ENCODE data around the gene RNF123. TPM values are rescaled to one million over a fixed set of nuclear protein-coding genes. Genes with fewer than 3 reads are reported as not detected.

Gene RNF123
- total and polyA plus RNA-seq, 2 experiments from 2014 or later = 21.6 to 22.8 TPM

DNA sequence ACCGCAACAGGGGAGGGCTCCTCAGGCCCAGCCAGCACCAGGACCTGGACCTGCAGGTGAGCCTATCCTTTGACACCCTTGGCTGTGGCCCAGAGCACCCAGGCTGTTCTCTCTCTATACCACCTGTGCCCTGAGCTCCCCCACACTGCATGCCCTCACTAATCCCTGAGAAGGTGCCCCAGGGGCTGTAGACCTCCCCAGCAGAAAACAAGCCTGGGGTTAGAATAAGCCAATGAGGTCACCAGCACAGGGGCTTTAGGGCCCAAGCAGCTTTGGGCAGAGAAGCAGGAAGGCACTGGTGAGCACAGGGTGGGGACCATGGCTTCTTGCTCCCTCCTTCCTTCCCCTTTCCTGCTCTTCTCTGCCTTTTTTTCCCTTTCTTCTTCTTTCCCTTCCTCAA lies 25.5 kb upstream of the RNF123 start:
- H3K9me3 ChIP-seq (ENCODE audit: low read depth) = no peaks in the 10 kb centered on the region
- no peaks in the 10 kb centered on the region for H3K27me3 ChIP-seq (replicated peaks; ENCODE audit: insufficient read depth)
- no peak overlapping the region for H3K9ac ChIP-seq
- H2AFZ ChIP-seq = no peak overlapping the region
- TF ChIP-seq EZH2phosphoT487 (IDR thresholded peaks at IDR 0.05; ENCODE audit: insufficient read depth, low read depth) (no peak), EZH2 (IDR thresholded peaks at IDR 0.05; ENCODE audit: insufficient read depth, poor library complexity, severe bottlenecking) (no peak)
- H3K4me1 ChIP-seq (ENCODE audit: insufficient read depth) = no peaks in the 10 kb centered on the region
- no peaks in the 10 kb centered on the region for H3K36me3 ChIP-seq (ENCODE audit: low read depth)
- no peaks in the 10 kb centered on the region for H3K79me2 ChIP-seq (ENCODE audit: insufficient read depth)
- no peaks in the 10 kb centered on the region for H4K20me1 ChIP-seq (ENCODE audit: insufficient read depth)
- 100% methylated on average over 1 of the region's 1 CpG for WGBS, 2 experiments (ENCODE audit: low coverage in 1 of 2, low lambda C conversion rate in 2 of 2, missing lambda C conversion rate in 2 of 2)
- in situ Hi-C loops (cut with MboI) = no loop called here
- no peaks in the 10 kb centered on the region for H3K9me2 ChIP-seq (ENCODE audit: insufficient read depth)
- no peak overlapping the region for H3K27ac ChIP-seq
- DNase-seq = no peak
- H3K4me3 ChIP-seq = no peak overlapping the region
- no peaks in the 10 kb centered on the region for H3F3A ChIP-seq (ENCODE audit: insufficient read depth)
- no peak overlapping the region for H3K4me2 ChIP-seq (ENCODE audit: unreplicated experiment)

DNA sequence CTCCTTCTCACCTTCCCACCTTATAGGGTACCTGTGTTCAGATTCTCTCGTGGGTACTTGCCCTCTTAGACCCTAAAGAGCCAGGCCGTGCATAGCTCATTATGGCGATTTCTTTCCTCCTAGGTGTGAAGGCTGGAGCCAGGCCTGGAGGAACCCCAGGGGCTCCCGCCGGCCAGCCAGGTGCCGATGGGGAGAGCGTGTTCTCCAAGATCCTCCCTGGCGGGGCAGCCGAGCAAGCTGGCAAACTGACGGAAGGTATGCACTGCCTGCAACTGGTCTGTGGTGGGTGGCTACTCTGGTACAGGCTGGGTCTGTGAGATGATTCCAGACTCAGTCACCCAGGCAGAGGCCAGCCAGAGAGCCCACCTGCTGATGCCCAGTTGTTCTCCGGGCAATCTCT lies 25.1 kb upstream of the RNF123 start:
- Histone ChIP-seq H3K36me3 (ENCODE audit: low read depth) (no peaks in the 10 kb centered on the region), H4K20me1 (ENCODE audit: insufficient read depth) (no peaks in the 10 kb centered on the region), H3K4me2 (ENCODE audit: unreplicated experiment) (no peak overlapping the region), H3K4me3 (no peak overlapping the region), H3K27me3 (replicated peaks; ENCODE audit: insufficient read depth) (no peaks in the 10 kb centered on the region), H3K9me2 (ENCODE audit: insufficient read depth) (no peaks in the 10 kb centered on the region), H3F3A (ENCODE audit: insufficient read depth) (no peaks in the 10 kb centered on the region), H3K9me3 (ENCODE audit: low read depth) (no peaks in the 10 kb centered on the region), H3K27ac (no peak overlapping the region), H3K4me1 (ENCODE audit: insufficient read depth) (no peaks in the 10 kb centered on the region), H3K9ac (no peak overlapping the region), H3K79me2 (ENCODE audit: insufficient read depth) (no peaks in the 10 kb centered on the region), H2AFZ (no peak overlapping the region)
- in situ Hi-C loops (cut with MboI) = no loop called here
- no peak for DNase-seq
- no peak for TF ChIP-seq EZH2phosphoT487 (IDR thresholded peaks at IDR 0.05; ENCODE audit: insufficient read depth, low read depth)
- no peak for TF ChIP-seq EZH2 (IDR thresholded peaks at IDR 0.05; ENCODE audit: insufficient read depth, poor library complexity, severe bottlenecking)
- WGBS, 2 experiments (ENCODE audit: low coverage in 1 of 2, low lambda C conversion rate in 2 of 2, missing lambda C conversion rate in 2 of 2) = 70 to 72% methylated on average over 11 of the region's 11 CpGs

DNA sequence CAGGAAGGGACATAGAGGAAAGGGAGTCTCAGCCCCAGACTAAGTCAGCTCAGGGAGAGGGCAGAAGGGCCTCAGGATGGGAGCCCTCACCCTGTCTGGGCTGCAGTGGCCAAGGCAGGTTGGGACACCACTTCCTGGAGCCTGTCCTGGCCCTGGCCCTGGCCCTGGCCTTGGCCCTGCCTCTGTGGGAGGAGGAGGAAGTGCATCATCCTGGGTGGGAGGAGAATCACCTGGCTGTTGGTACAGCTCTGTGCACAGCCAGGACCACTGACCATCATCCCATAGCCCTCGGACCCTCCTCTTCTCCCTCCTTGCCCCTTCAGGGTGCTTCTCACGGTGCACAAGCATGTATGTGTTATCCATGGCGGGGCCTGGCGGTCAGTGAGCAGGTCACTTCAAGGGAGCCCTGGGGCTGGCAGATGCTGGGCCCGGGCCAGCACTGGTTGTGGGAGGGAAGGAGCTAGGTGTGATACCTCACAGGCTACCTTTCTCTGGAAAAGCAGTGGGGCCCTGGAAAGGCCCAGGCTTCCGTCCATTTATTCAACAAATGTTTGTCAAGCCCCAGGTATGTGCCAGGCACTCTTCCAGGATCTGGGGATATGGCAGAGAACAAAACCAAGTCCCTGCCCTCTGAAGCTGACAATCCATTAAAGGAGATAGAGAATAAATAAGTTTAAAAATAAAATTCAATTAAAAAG lies 23.4 kb upstream of the RNF123 start:
- H3K27me3 ChIP-seq (replicated peaks; ENCODE audit: insufficient read depth) = no peaks in the 10 kb centered on the region
- H3F3A ChIP-seq (ENCODE audit: insufficient read depth) = no peaks in the 10 kb centered on the region
- H3K4me2 ChIP-seq (ENCODE audit: unreplicated experiment) = no peak overlapping the region
- H3K4me3 ChIP-seq = no peak overlapping the region
- WGBS, 2 experiments (ENCODE audit: low coverage in 1 of 2, low lambda C conversion rate in 2 of 2, missing lambda C conversion rate in 2 of 2) = 75 to 78% methylated on average over 6 of the region's 6 CpGs
- no peaks in the 10 kb centered on the region for H4K20me1 ChIP-seq (ENCODE audit: insufficient read depth)
- no peaks in the 10 kb centered on the region for H3K4me1 ChIP-seq (ENCODE audit: insufficient read depth)
- H3K9me3 ChIP-seq (ENCODE audit: low read depth) = no peaks in the 10 kb centered on the region
- no peak for DNase-seq
- no peak overlapping the region for H3K27ac ChIP-seq
- no peak overlapping the region for H3K9ac ChIP-seq
- H3K36me3 ChIP-seq (ENCODE audit: low read depth) = no peaks in the 10 kb centered on the region
- no peaks in the 10 kb centered on the region for H3K9me2 ChIP-seq (ENCODE audit: insufficient read depth)
- no peak overlapping the region for H2AFZ ChIP-seq
- H3K79me2 ChIP-seq (ENCODE audit: insufficient read depth) = no peaks in the 10 kb centered on the region
- TF ChIP-seq EZH2 (IDR thresholded peaks at IDR 0.05; ENCODE audit: insufficient read depth, poor library complexity, severe bottlenecking) (no peak), EZH2phosphoT487 (IDR thresholded peaks at IDR 0.05; ENCODE audit: insufficient read depth, low read depth) (no peak)
- in situ Hi-C loops (cut with MboI) = no loop called here

DNA sequence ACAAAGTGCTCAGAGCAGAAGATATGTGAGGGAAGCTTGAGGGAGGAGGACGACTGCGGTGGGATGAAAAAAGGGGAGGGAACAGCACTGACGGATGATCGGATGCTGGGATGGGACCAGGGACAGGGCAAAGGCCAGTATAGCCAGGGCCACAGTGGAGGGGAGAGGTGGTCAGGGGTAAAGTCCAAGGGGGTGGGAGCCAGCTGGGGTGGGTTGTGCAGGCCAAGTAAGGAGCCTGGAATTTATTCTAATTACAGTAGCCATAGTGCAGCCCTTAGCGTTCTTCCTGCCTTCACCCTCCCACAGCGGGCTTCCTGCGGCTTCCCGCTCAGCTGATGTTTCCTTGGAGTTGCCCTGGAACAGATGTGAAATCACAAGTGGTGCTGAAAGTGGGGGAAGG lies 22.8 kb upstream of the RNF123 start:
- DNase-seq = no peak
- no peak for TF ChIP-seq EZH2phosphoT487 (IDR thresholded peaks at IDR 0.05; ENCODE audit: insufficient read depth, low read depth)
- TF ChIP-seq EZH2 (IDR thresholded peaks at IDR 0.05; ENCODE audit: insufficient read depth, poor library complexity, severe bottlenecking) = no peak
- H3K9me2 ChIP-seq (ENCODE audit: insufficient read depth) = no peaks in the 10 kb centered on the region
- no peaks in the 10 kb centered on the region for H3K9me3 ChIP-seq (ENCODE audit: low read depth)
- H3K27ac ChIP-seq = no peak overlapping the region
- no peak overlapping the region for H2AFZ ChIP-seq
- in situ Hi-C loops (cut with MboI) = no loop called here
- H3K4me1 ChIP-seq (ENCODE audit: insufficient read depth) = no peaks in the 10 kb centered on the region
- H3K27me3 ChIP-seq (replicated peaks; ENCODE audit: insufficient read depth) = no peaks in the 10 kb centered on the region
- H3K36me3 ChIP-seq (ENCODE audit: low read depth) = no peaks in the 10 kb centered on the region
- H3K9ac ChIP-seq = no peak overlapping the region
- no peaks in the 10 kb centered on the region for H3F3A ChIP-seq (ENCODE audit: insufficient read depth)
- H4K20me1 ChIP-seq (ENCODE audit: insufficient read depth) = no peaks in the 10 kb centered on the region
- no peak overlapping the region for H3K4me3 ChIP-seq
- H3K4me2 ChIP-seq (ENCODE audit: unreplicated experiment) = no peak overlapping the region
- H3K79me2 ChIP-seq (ENCODE audit: insufficient read depth) = no peaks in the 10 kb centered on the region
- 32% methylated on average over 5 to 8 of the region's 8 CpGs for WGBS, 2 experiments (ENCODE audit: low coverage in 1 of 2, low lambda C conversion rate in 2 of 2, missing lambda C conversion rate in 2 of 2)
